HepG2 (cell line): Measurements from ENCODE around the gene GPR42. TPM values are rescaled to one million over a fixed set of nuclear protein-coding genes. Genes with fewer than 3 reads are reported as not detected.

Experiments
- ATAC-seq: fragments of 200-7000 bp; cut with Tn5 transposase; 3 replicates; pipeline ENCODE4 v1.9.1; 2020; ENCODE audit warnings: mild to moderate bottlenecking, moderate library complexity
- BruUV-seq: library from RNA; stranded (reverse); fragments of 400-500 nt; replicated peaks from 2 replicates; lab custom pipeline; 2021; lab: Mats Ljungman, UMichigan
- CTCF ChIA-PET: fragments of 300-600 bp; formaldehyde crosslinking; extraction: SDS; loops from one replicate; lab custom pipeline; 2021; ENCODE audit warnings: low total read pairs, inconsistent platforms, low intra/inter-chr PET ratio; lab: Yijun Ruan, JAX
- POLR2A ChIA-PET: fragments of 350-600 bp; sonication (Branson Sonifier 250); formaldehyde crosslinking; loops from one replicate; lab custom pipeline; 2020; ENCODE audit warnings: antibody characterized with exemption, inconsistent platforms; lab: Yijun Ruan, JAX
- DNase-seq: peaks from one replicate; pipeline ENCODE4 v3.0.0-alpha.2; 2015; ENCODE audit warnings: low spot score
- FAIRE-seq: peaks from 3 replicates; lab custom pipeline; 2011; peaks lifted over from hg19 to GRCh38; lab: Jason Lieb, UNC
- H2AFZ ChIP-seq: one replicate; pipeline ENCODE4 v1.6.1; 2011; ENCODE audit warnings: low read length, inconsistent platforms
- H3K27ac ChIP-seq: fragments of 300-600 bp; 3 replicates; pipeline ENCODE4 v1.8.0; 2011; ENCODE audit warnings: mixed run types, mild to moderate bottlenecking, mixed read lengths, low read length, inconsistent platforms; ENCODE audit not compliant: insufficient read depth; ENCODE audit errors: extremely low read length
- H3K27me3 ChIP-seq, 2 experiments: fragments of 200-600 bp in 1 of 2; 2 replicates in 1 of 2; 3 replicates in 1 of 2; pipeline versions ENCODE4 v1.6.0 to v1.8.0; 2011; ENCODE audit warnings: low read length in 2 of 2, mild to moderate bottlenecking in 2 of 2, moderate library complexity in 2 of 2, inconsistent platforms in 1 of 2; ENCODE audit not compliant: insufficient read depth in 2 of 2, control insufficient read depth in 1 of 2
- H3K36me3 ChIP-seq, 2 experiments: fragments of 200-600 bp in 1 of 2; replicated peaks in 1 of 2; 2 replicates in 1 of 2; 3 replicates in 1 of 2; pipeline versions ENCODE4 v1.5.1 to v1.8.0; 2011; ENCODE audit warnings: low read length in 2 of 2, inconsistent platforms in 1 of 2; ENCODE audit not compliant: insufficient read depth in 2 of 2, control insufficient read depth in 1 of 2
- H3K4me1 ChIP-seq: 2 replicates; pipeline ENCODE4 v1.5.1; 2012; ENCODE audit warnings: low read length, inconsistent platforms; ENCODE audit not compliant: insufficient read depth
- H3K4me2 ChIP-seq: 2 replicates; pipeline ENCODE4 v1.6.0; 2011; ENCODE audit warnings: low read depth, low read length, inconsistent platforms
- H3K4me3 ChIP-seq, 3 experiments: fragments of 200-600 bp in 1 of 3; sonication (generic), shearing (Covaris generic) in 1 of 3; replicated peaks in 1 of 3; 2 replicates each; pipeline ENCODE4 v1.5.1; 2011 to 2016; ENCODE audit warnings: low read length in 3 of 3, inconsistent platforms in 2 of 3, low read depth in 2 of 3, mild to moderate bottlenecking in 2 of 3, control low read depth in 1 of 3, mixed read lengths in 1 of 3; ENCODE audit not compliant: insufficient read depth in 1 of 3
- H3K79me2 ChIP-seq: one replicate; pipeline ENCODE4 v1.6.1; 2011; ENCODE audit warnings: low read length, inconsistent platforms; ENCODE audit not compliant: insufficient read depth
- H3K9ac ChIP-seq: 2 replicates; pipeline ENCODE4 v1.6.0; 2011; ENCODE audit warnings: mild to moderate bottlenecking, low read depth, low read length, inconsistent platforms; ENCODE audit not compliant: insufficient read depth
- H3K9me3 ChIP-seq: 2 replicates; pipeline ENCODE4 v1.5.1; 2012; ENCODE audit warnings: mild to moderate bottlenecking, low read length
- H4K20me1 ChIP-seq: 2 replicates; pipeline ENCODE4 v1.6.0; 2011; ENCODE audit warnings: inconsistent platforms, mild to moderate bottlenecking, low read length, moderate library complexity; ENCODE audit not compliant: insufficient read depth
- BRCA1 ChIP-seq: sonication (generic); formaldehyde crosslinking; IDR thresholded peaks from 2 replicates; pipeline ENCODE4 v1.4.0; 2020; ENCODE audit warnings: missing genetic modification reagents
- CCAR2 ChIP-seq: fragments of 200-400 bp; formaldehyde crosslinking; optimal IDR thresholded peaks from 2 replicates; pipeline ENCODE3; 2018; ENCODE audit warnings: low read depth, mild to moderate bottlenecking, low read length, moderate library complexity
- HCFC1 ChIP-seq: fragments of 150-350 bp; IDR thresholded peaks from 2 replicates; pipeline ENCODE4 v1.6.1; 2014; ENCODE audit warnings: low read depth, low read length
- HDAC2 ChIP-seq: sonication (generic); formaldehyde crosslinking; IDR thresholded peaks from 2 replicates; pipeline ENCODE4 v1.4.0; 2020; ENCODE audit warnings: missing genetic modification reagents
- KLF15 ChIP-seq: sonication (generic); formaldehyde crosslinking; IDR thresholded peaks from 2 replicates; pipeline ENCODE4 v1.8.1; 2023; ENCODE audit warnings: borderline replicate concordance, mild to moderate bottlenecking, inconsistent platforms, missing genetic modification reagents, mixed read lengths
- MXD3 ChIP-seq: IDR thresholded peaks from 2 replicates; pipeline ENCODE4 v1.6.1; 2016; ENCODE audit warnings: mild to moderate bottlenecking, missing biosample characterization, missing genetic modification reagents
- MYPOP ChIP-seq: sonication (generic); formaldehyde crosslinking; IDR thresholded peaks from 2 replicates; pipeline ENCODE4 v1.8.1; 2023; ENCODE audit warnings: mild to moderate bottlenecking, moderate library complexity, missing genetic modification reagents
- RARA ChIP-seq: IDR thresholded peaks from 2 replicates; pipeline ENCODE4 v1.6.1; 2016; ENCODE audit warnings: missing genetic modification reagents, missing compliant biosample characterization
- RBM39 ChIP-seq: fragments of 200-400 bp; formaldehyde crosslinking; IDR thresholded peaks from one replicate; pipeline ENCODE4 v1.6.1; 2018; ENCODE audit warnings: antibody characterized with exemption, mild to moderate bottlenecking, low read depth, low read length; ENCODE audit not compliant: poor library complexity, severe bottlenecking
- SAFB2 ChIP-seq: sonication (generic); formaldehyde crosslinking; IDR thresholded peaks from 2 replicates; pipeline ENCODE4 v1.5.1; 2020; ENCODE audit warnings: missing genetic modification reagents, low read depth, mild to moderate bottlenecking, borderline replicate concordance
- ZFP62 ChIP-seq: sonication (generic); formaldehyde crosslinking; IDR thresholded peaks from 2 replicates; pipeline ENCODE4 v1.4.0; 2020; ENCODE audit warnings: missing genetic modification reagents
- ZMAT5 ChIP-seq: sonication (generic); formaldehyde crosslinking; IDR thresholded peaks from 2 replicates; pipeline ENCODE4 v1.5.0; 2020; ENCODE audit warnings: mild to moderate bottlenecking, low read depth, missing genetic modification reagents, borderline replicate concordance
- ZNF224 ChIP-seq: sonication (generic); formaldehyde crosslinking; IDR thresholded peaks from 2 replicates; pipeline ENCODE4 v1.5.0; 2020; ENCODE audit warnings: mild to moderate bottlenecking, missing genetic modification reagents
- ZNF230 ChIP-seq: sonication (generic); formaldehyde crosslinking; IDR thresholded peaks from 2 replicates; pipeline ENCODE4 v1.4.0; 2020; ENCODE audit warnings: mild to moderate bottlenecking, missing genetic modification reagents
- ZNF253 ChIP-seq: sonication (generic); formaldehyde crosslinking; IDR thresholded peaks from 2 replicates; pipeline ENCODE4 v1.8.0; 2022; ENCODE audit warnings: mild to moderate bottlenecking, missing genetic modification reagents, borderline replicate concordance
- ZNF331 ChIP-seq: sonication (generic); formaldehyde crosslinking; IDR thresholded peaks from 2 replicates; pipeline ENCODE4 v1.4.0; 2020; ENCODE audit warnings: missing genetic modification reagents
- ZNF432 ChIP-seq: sonication (generic); formaldehyde crosslinking; IDR thresholded peaks from 2 replicates; pipeline ENCODE4 v1.5.0; 2020; ENCODE audit warnings: missing genetic modification reagents, mild to moderate bottlenecking, borderline replicate concordance
- ZNF460 ChIP-seq: sonication (generic); formaldehyde crosslinking; IDR thresholded peaks from 2 replicates; pipeline ENCODE4 v1.5.1; 2020; ENCODE audit warnings: missing genetic modification reagents, mild to moderate bottlenecking, borderline replicate concordance
- ZNF790 ChIP-seq: sonication (generic); formaldehyde crosslinking; IDR thresholded peaks from 2 replicates; pipeline ENCODE4 v1.8.0; 2022; ENCODE audit warnings: missing genetic modification reagents, mild to moderate bottlenecking, borderline replicate concordance
- ZSCAN20 ChIP-seq: sonication (generic); formaldehyde crosslinking; IDR thresholded peaks from 2 replicates; pipeline ENCODE4 v1.4.0; 2020; ENCODE audit warnings: missing genetic modification reagents, mild to moderate bottlenecking, borderline replicate concordance
- WGBS: methylation state at CpG from one replicate; pipeline ENCODE4 v1.1.6; 2017; ENCODE audit warnings: low lambda C conversion rate; 5-methylcytosine and 5-hydroxymethylcytosine counted together
- in situ Hi-C: cut with HindIII; loops from 2 replicates; pipeline ENCODE4 v1.10.0; 2017; ENCODE audit warnings: low pct_unique_long_range_greater_than_20kb; ENCODE audit not compliant: extremely low pct_ligation_motif_present
- intact Hi-C: fragments of 100-400 bp; cut with micrococcal nuclease; formaldehyde crosslinking; loops from one replicate; pipeline ENCODE4 v1.10.0; 2022; ENCODE audit not compliant: unreplicated experiment
- polyA plus RNA-seq, 8 experiments: library from polyadenylated mRNA; depleted of rRNA in 3 of 8; stranded (reverse) in 7 of 8; unstranded in 1 of 8; fragments of >200 nt; fragmentation: Illumina TruSeq in 4 of 8; extraction: Trizol in 4 of 8; gene quantifications; 2 replicates each; pipeline versions ENCODE4 v1.2.1 to v1.2.3, GENCODE V29; 2011 to 2016; ENCODE audit warnings: low read depth in 4 of 8, missing spikeins in 1 of 8, mixed read lengths in 1 of 8; ENCODE audit not compliant: insufficient read depth in 1 of 8
- total RNA-seq, 5 experiments: library from RNA; depleted of rRNA; stranded (reverse); fragments of >200 nt; fragmentation: Illumina TruSeq; extraction: Trizol; gene quantifications; 2 replicates each; pipeline ENCODE4 v1.2.3, GENCODE V29; 2016; ENCODE audit warnings: low read depth in 1 of 5

The GPR42 gene
- total and polyA plus RNA-seq, 2 of the 13 experiments (the other 11 are each of a cell fraction or from before 2014, with no cell fraction given): not detected

- TF ChIP-seq MXD3 (CRISPR knock-in tag): 0 out of 2 replicates have a peak, but pooled peaks have one; percentile 1
Observed at GRCh38 chr19:35379992-35380391, 9.1 kb downstream of the GPR42 start (continued).

- BruUV-seq: no TSS peak
- H3K27me3 ChIP-seq: no peaks in the 10 kb centered on the region
- H3K4me1 ChIP-seq: peaks cover 54% of the 10 kb centered on the region
- FAIRE-seq (peak; percentile 96), ATAC-seq (peak; percentile 95), DNase-seq (peak; percentile 89)
- 21% methylated on average over 9 of the region's 9 CpGs for WGBS
- no peaks in the 10 kb centered on the region for H4K20me1 ChIP-seq
- H3K79me2 ChIP-seq: no peaks in the 10 kb centered on the region
- H3K27ac ChIP-seq: peak overlapping the region; percentile 65
- H3K4me3 ChIP-seq: no peak overlapping the region; a peak in 1 of 6 replicates
- intact Hi-C loops: no loop called here
- H3K4me2 ChIP-seq: peak overlapping the region; percentile 46
- no peak overlapping the region; the same call in 1 of the 2 replicates for H3K9ac ChIP-seq
- H2AFZ ChIP-seq: no peak overlapping the region
- no peaks in the 10 kb centered on the region for H3K36me3 ChIP-seq
- in situ Hi-C loops: no loop called here
- POLR2A ChIA-PET: interaction anchor here (1.4 kb wide), 1 partner anchor 40 kb away, joined by 4 read pairs; no protein-coding TSS in a partner anchor
- peaks cover 10% of the 10 kb centered on the region for H3K9me3 ChIP-seq
- CTCF ChIA-PET: no interaction called here
- TF ChIP-seq ZNF790 (0 out of 2 replicates have a peak, but pooled peaks have one; percentile 65), ZNF253 (CRISPR knock-in tag) (no peak), HDAC2 (CRISPR knock-in tag) (peak; percentile 89), KLF15 (no peak), RARA (CRISPR knock-in tag) (peak; percentile 88), MYPOP (CRISPR knock-in tag) (no peak), ZFP62 (CRISPR knock-in tag) (no peak), ZNF230 (no peak; the same call in 1 of the 2 replicates), ZNF460 (CRISPR knock-in tag) (no peak), CCAR2 (no peak), SAFB2 (no peak), ZNF224 (no peak), ZNF331 (CRISPR knock-in tag) (peak; percentile 75), RBM39 (no peak), BRCA1 (CRISPR knock-in tag) (no peak), ZNF432 (CRISPR knock-in tag) (no peak), HCFC1 (no peak), ZSCAN20 (no peak), ZMAT5 (CRISPR knock-in tag) (0 out of 2 replicates have a peak, but pooled peaks have one; percentile 23)
Observed at GRCh38 chr19:35380450-35381124, 9.7 kb downstream of the GPR42 start.
